ENCODE data around the gene SPOP.

Gene SPOP

GRCh38 chr17:49621420-49621819 is 56.5 kb downstream of the SPOP start:
- in situ Hi-C loops (cut with HindIII; ENCODE audit: low sequenced_read_pairs), result no loop called here

- in situ Hi-C loops (cut with HindIII; ENCODE audit: low sequenced_read_pairs), result no loop called here
Observed at GRCh38 chr17:49618028-49618611, 59.8 kb downstream of the SPOP start.

DNA sequence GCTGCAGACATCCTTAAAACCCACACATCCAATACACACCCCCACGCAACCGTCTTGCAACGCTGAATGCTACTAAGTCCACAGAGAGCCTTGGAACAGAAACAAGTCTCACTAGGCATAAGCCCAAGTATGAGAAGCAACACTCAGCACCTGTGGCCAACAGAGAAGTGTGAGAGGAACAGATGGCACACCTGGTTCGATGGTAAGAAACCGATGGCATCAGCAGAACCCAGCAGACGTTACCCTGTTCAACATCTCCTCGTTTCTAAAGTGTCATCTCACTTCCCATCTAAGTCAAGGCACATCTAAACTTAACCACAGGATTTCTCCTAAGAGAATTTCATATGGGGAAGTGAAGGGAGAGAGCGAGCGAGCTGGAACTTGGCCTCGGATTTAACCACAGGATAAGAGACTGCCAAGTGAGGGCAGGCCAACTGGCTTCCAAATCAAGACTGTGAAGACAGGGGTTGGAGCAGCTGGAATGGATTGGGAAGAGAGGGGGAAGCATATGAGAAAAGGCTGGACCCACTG is 61.2 kb downstream of the SPOP start:
- in situ Hi-C loops (cut with HindIII; ENCODE audit: low sequenced_read_pairs), result no loop called here

GRCh38 chr17:49616086-49616485 is 61.8 kb downstream of the SPOP start:
- in situ Hi-C loops (cut with HindIII; ENCODE audit: low sequenced_read_pairs), result no loop called here

- in situ Hi-C loops (cut with HindIII; ENCODE audit: low sequenced_read_pairs), result loop anchor here (5.0 kb wide), 1 partner anchor 59 kb away; no protein-coding TSS in a partner anchor
Observed at GRCh38 chr17:49613182-49613800, 64.6 kb downstream of the SPOP start.

- in situ Hi-C loops (cut with HindIII; ENCODE audit: low sequenced_read_pairs), result loop anchor here (5.0 kb wide), 1 partner anchor 60 kb away; no protein-coding TSS in a partner anchor
Observed at GRCh38 chr17:49612726-49613125, 65.2 kb downstream of the SPOP start.

DNA sequence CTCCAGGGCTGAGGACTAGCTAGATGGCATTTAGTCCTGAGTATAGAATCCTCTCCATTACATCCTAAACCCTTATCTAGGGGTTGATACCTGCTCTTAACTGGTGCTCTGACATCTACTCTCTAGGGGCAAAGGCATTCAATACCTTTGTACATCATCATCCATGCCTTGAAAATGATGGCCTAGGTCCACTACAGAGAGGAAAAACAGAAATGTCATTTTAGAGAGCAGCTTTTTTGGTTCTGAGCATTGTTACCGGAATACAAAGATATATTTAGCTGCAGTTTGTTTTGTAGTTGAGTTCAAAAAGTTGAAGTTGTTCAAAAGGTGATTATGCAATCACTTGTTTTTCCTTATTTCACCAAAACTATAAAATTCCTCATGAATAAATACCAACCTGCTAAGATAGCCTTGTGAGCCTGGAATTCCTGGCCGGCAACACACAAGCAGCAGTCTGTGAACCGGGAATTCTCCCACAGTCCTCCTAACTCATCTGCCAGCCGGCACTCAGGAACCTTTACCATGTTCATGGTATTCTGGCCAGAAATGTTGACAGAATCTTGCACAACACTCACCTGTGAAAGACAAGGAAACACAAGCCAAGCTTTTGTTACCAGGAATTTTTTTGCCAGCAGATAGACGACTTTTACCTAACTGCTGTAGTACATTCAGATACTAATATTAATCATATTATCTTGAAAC is 66.9 kb downstream of the SPOP start:
- in situ Hi-C loops (cut with HindIII; ENCODE audit: low sequenced_read_pairs), result loop anchor here (5.0 kb wide), 1 partner anchor 61 kb away; no protein-coding TSS in a partner anchor

- in situ Hi-C loops (cut with HindIII; ENCODE audit: low sequenced_read_pairs), result no loop called here
Observed at GRCh38 chr17:49604314-49604869, 73.5 kb downstream of the SPOP start.

DNA sequence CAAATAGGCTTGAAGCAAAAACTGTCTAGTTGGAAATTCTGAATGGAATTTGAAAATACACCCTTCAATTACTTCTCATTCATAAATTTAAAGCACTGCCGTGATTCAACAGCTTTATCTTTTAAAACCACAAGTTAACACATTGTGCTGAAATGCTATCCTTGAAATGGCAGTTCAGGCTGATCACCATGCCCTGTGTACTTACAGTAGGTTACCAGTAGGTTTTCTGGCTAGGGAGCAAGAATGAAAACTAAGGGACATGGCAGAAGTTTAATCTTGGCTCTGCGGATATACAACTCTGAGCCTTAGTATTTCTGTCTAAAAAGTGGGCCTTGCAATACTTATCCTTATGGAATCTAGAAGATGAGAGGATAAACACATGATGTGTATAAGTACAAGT is 74.2 kb downstream of the SPOP start:
- in situ Hi-C loops (cut with HindIII; ENCODE audit: low sequenced_read_pairs), result no loop called here

GRCh38 chr17:49603238-49603637 is 74.7 kb downstream of the SPOP start:
- in situ Hi-C loops (cut with HindIII; ENCODE audit: low sequenced_read_pairs), result no loop called here

DNA sequence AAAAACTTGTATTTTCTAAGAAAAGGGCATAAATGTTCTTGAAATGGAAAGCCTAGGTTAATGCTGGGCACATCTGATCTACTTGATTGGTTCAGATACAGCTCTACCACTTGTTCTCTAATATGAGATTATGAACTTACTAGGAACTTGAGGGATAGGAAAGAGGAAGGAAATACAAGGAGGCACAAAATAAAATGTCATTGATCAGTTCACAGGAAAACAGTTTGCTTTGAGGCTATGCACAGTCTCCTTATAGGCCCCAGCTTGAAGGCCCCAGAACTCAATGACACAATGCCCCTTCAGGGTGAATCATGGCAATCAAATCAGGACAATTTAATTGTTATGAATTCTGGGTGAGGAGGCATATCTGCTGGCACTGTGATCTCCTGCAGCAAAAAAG is 75.1 kb downstream of the SPOP start:
- in situ Hi-C loops (cut with HindIII; ENCODE audit: low sequenced_read_pairs), result no loop called here

GRCh38 chr17:49600949-49601348 is 76.9 kb downstream of the SPOP start:
- in situ Hi-C loops (cut with HindIII; ENCODE audit: low sequenced_read_pairs), result no loop called here

- in situ Hi-C loops (cut with HindIII; ENCODE audit: low sequenced_read_pairs), result no loop called here
Observed at GRCh38 chr17:49598918-49599317, 79.0 kb downstream of the SPOP start.

DNA sequence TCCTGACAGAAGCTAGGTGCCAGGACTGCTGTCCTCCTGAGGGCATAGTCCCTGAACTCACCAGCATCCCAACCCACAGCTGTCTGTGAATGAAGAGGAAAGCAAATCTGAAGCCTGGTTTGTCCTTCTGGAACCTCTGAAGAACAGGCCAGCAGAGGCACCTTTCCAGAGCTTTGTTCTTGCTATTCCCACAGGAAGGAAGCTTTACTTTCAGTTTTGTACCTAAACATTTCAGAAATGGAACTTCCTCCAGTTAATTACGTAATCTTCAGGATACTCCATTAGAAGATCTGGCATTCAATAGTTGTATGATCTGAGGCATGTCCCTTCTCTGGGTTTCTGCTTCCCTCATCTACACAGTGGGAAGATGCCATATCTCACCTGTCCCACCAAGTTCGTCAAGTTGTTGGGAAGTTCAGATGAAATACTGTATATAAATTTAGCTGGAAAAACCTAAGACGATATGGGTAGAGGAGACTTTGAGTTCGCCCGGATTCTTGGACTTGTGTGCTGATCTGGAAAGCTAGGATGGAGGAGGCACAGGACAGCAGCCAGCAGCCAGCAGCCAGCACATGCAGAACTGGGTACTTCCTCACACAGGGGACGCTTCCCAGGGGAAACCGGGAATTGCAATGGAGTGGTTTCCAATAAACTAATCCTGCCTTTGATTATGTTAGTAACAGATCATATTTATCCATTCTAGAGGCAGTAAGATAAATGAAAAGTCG is 79.8 kb downstream of the SPOP start:
- in situ Hi-C loops (cut with HindIII; ENCODE audit: low sequenced_read_pairs), result no loop called here

- in situ Hi-C loops (cut with HindIII; ENCODE audit: low sequenced_read_pairs), result no loop called here
Observed at GRCh38 chr17:49597436-49597835, 80.5 kb downstream of the SPOP start.

GRCh38 chr17:49596613-49597244 is 81.2 kb downstream of the SPOP start:
- in situ Hi-C loops (cut with HindIII; ENCODE audit: low sequenced_read_pairs), result no loop called here

GRCh38 chr17:49595980-49596379 is 81.9 kb downstream of the SPOP start:
- in situ Hi-C loops (cut with HindIII; ENCODE audit: low sequenced_read_pairs), result no loop called here

- in situ Hi-C loops (cut with HindIII; ENCODE audit: low sequenced_read_pairs), result no loop called here
Observed at GRCh38 chr17:49595328-49595727, 82.6 kb downstream of the SPOP start.

GRCh38 chr17:49592263-49592662 is 85.6 kb downstream of the SPOP start:
- in situ Hi-C loops (cut with HindIII; ENCODE audit: low sequenced_read_pairs), result no loop called here

DNA sequence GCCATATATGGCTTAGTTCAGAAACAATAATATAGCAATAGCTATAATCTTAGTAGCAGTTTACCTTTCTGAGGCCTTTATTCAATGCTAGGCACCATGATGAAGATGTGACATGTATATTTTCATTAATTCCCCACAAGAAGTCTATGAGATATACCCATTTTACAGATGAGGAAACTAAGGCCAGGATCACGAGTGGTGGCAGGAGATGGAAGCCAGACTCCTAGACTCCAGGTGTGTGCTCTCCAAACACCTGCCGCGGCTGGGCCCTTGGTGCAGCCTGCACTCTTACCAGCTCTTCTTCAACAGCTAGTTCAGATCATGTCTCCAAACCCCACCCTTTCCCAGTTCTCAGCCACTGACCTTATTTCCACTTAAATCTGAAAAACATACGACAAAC is 87.0 kb downstream of the SPOP start:
- in situ Hi-C loops (cut with HindIII; ENCODE audit: low sequenced_read_pairs), result no loop called here

DNA sequence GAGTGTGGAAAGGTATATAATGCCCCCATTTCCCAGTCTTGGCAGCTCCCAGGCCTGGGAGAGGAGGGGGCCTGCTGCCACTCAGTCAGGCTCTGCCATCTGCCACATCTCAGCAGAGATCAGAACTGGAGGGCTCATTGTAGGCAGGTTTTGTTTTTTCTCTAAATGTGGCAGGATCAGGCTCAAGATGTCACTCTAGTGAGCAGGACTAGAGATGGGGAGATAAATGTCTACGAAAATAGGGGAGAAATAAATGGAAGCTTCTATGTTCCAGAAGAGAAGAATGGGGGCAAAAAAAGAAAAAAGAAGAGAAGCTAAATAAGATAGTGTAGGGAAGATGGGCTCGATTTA is 88.3 kb downstream of the SPOP start:
- in situ Hi-C loops (cut with HindIII; ENCODE audit: low sequenced_read_pairs), result no loop called here
